ENCODE data around the gene NMUR1.

NMUR1 gene

GRCh38 chr2:231525248-231526163, 4.7 kb downstream of the NMUR1 start:
- no peak for DNase-seq

- DNase-seq, result no peak
Measured at GRCh38 chr2:231524477-231525247, 5.6 kb downstream of the NMUR1 start.

GRCh38 chr2:231523451-231524285, 6.6 kb downstream of the NMUR1 start:
- no peak for DNase-seq

- no peak for DNase-seq
Measured at GRCh38 chr2:231522418-231523180, 7.6 kb downstream of the NMUR1 start.

- DNase-seq, result no peak
Measured at GRCh38 chr2:231521443-231521842, 8.8 kb downstream of the NMUR1 start.

GRCh38 chr2:231519975-231520555, 10.2 kb downstream of the NMUR1 start:
- no peak for DNase-seq

- DNase-seq, result no peak
Measured at GRCh38 chr2:231518771-231519170, 11.5 kb downstream of the NMUR1 start.

GRCh38 chr2:231515603-231516002, 14.6 kb downstream of the NMUR1 start:
- no peak for DNase-seq

GRCh38 chr2:231514951-231515297, 15.3 kb downstream of the NMUR1 start:
- no peak for DNase-seq

GRCh38 chr2:231514225-231514950, 15.9 kb downstream of the NMUR1 start:
- peak; percentile 92 to 96 for DNase-seq

- DNase-seq, result no peak
Measured at GRCh38 chr2:231513746-231514224, 16.5 kb downstream of the NMUR1 start.

GRCh38 chr2:231512222-231512621, 18.0 kb downstream of the NMUR1 start:
- no peak for DNase-seq

GRCh38 chr2:231503766-231504165, 26.5 kb downstream of the NMUR1 start:
- DNase-seq, result no peak

GRCh38 chr2:231502596-231502995, 27.6 kb downstream of the NMUR1 start:
- no peak for DNase-seq

GRCh38 chr2:231497651-231498050, 32.6 kb downstream of the NMUR1 start:
- DNase-seq, result no peak

- DNase-seq, result no peak
Measured at GRCh38 chr2:231494669-231495068, 35.6 kb downstream of the NMUR1 start.

- DNase-seq, result no peak
Measured at GRCh38 chr2:231490801-231491200, 39.4 kb downstream of the NMUR1 start.

- DNase-seq, result no peak
Measured at GRCh38 chr2:231489990-231490389, 40.3 kb downstream of the NMUR1 start.

GRCh38 chr2:231488331-231488730, 41.9 kb downstream of the NMUR1 start:
- DNase-seq, result no peak

- no peak for DNase-seq
Measured at GRCh38 chr2:231486851-231487596, 43.2 kb downstream of the NMUR1 start.
